Activated naive CD4-positive, alpha-beta T cell (primary cell): ENCODE measurements around the gene ECD.
A peak's percentile ranks its signal among the peaks of the same experiment; 100 is the strongest.
"Not testable (repeated sequence)": the region's sequence is repeated elsewhere in the genome, so short reads cannot be mapped to it uniquely, and the experiment has no call there.

ENCODE experiments used
- DNase-seq, 4 experiments: peaks; one replicate each; lab custom pipeline; 2025; lab: John Stamatoyannopoulos, UW

Gene ECD

GRCh38 chr10:73159038-73159648 lies 8.7 kb downstream of the ECD start:
- DNase-seq = peak in 3 of 4 experiments; percentile 10 to 42 (median 20)

- DNase-seq = no peak
Observed at GRCh38 chr10:73156054-73156453, 11.8 kb downstream of the ECD start.

- DNase-seq = no peak
Observed at GRCh38 chr10:73152009-73152408, 15.8 kb downstream of the ECD start.

- DNase-seq = not testable (repeated sequence)
Observed at GRCh38 chr10:73150633-73151413, 17.0 kb downstream of the ECD start.

- DNase-seq = no peak
Observed at GRCh38 chr10:73141603-73142002, 26.2 kb downstream of the ECD start.

GRCh38 chr10:73139251-73139650 lies 28.6 kb downstream of the ECD start:
- no peak for DNase-seq

GRCh38 chr10:73136627-73137026 lies 31.2 kb downstream of the ECD start:
- DNase-seq = no peak

- DNase-seq = no peak
Observed at GRCh38 chr10:73134727-73135126, 33.1 kb downstream of the ECD start.

- no peak for DNase-seq
Observed at GRCh38 chr10:73131913-73132686, 35.7 kb downstream of the ECD start.

GRCh38 chr10:73131301-73131700 lies 36.5 kb downstream of the ECD start:
- DNase-seq = no peak

GRCh38 chr10:73126343-73126742 lies 41.5 kb downstream of the ECD start:
- DNase-seq = no peak

- no peak for DNase-seq
Observed at GRCh38 chr10:73119952-73120351, 47.9 kb downstream of the ECD start.

- DNase-seq = no peak
Observed at GRCh38 chr10:73119457-73119856, 48.4 kb downstream of the ECD start.

- no peak for DNase-seq
Observed at GRCh38 chr10:73117976-73118743, 49.6 kb downstream of the ECD start.

GRCh38 chr10:73116017-73116416 lies 51.8 kb downstream of the ECD start:
- no peak for DNase-seq

- DNase-seq = no peak
Observed at GRCh38 chr10:73113551-73113950, 54.3 kb downstream of the ECD start.

- DNase-seq = not testable (repeated sequence)
Observed at GRCh38 chr10:73112032-73112431, 55.8 kb downstream of the ECD start.

- DNase-seq = no peak
Observed at GRCh38 chr10:73110345-73110849, 57.4 kb downstream of the ECD start, which contains the start of gene NUDT13. TSS of gene NUDT13 (plus strand) at chr10:73110455. CDS start at chr10:73114366, 3,911 bp downstream.

- not testable (repeated sequence) for DNase-seq
Observed at GRCh38 chr10:73109248-73109652, 58.6 kb downstream of the ECD start.

GRCh38 chr10:73106301-73106700 lies 61.5 kb downstream of the ECD start:
- no peak for DNase-seq

- no peak for DNase-seq
Observed at GRCh38 chr10:73099141-73099540, 68.7 kb downstream of the ECD start.

GRCh38 chr10:73097305-73097670 lies 70.5 kb downstream of the ECD start:
- no peak for DNase-seq
